Stromal cell of bone marrow (primary cell): ENCODE results near the gene SKP1.
A peak's percentile ranks its signal among the peaks of the same experiment; 100 is the strongest.
"Not testable (repeated sequence)": the region's sequence is repeated elsewhere in the genome, so short reads cannot be mapped to it uniquely, and the experiment has no call there.

Experiments used
- DNase-seq: peaks from one replicate; pipeline ENCODE4 v3.0.0-alpha.2; 2012; ENCODE audit warnings: low read depth

SKP1 gene

DNA sequence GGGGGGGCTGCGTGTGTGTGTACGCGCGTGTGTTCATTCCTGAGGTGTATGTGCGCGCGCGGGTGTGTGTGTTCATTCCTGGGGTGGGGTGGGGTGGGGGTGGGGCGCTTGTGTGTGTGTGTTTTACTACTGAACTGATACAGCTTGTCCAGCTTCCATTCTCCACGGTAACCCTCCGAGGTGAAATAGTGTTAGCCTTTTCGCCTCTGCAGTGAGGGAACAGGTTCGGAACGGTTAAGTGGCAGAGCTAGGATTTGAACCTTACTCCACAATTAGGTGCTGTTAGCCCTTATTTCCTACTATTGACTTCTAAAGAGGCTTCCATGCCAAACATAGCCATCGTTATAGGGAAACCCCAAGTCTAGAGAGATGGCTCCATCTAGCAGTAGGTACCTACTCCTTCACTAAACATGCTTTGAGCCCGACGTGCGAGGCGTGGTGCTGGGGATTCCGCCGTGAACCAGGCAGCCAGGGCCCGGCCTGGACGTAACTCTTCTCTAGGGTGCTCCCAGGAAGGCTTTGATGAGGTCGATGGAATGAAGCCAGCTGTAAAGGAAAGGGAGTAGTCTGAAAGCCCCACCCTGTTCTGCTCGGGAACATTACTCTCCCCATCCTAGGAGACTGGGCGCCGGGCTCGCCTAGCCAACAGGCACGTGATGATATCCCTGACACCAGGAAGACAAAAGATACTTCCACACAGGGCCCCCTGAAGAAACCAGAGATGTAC, 782 bp upstream of the SKP1 start:
- DNase-seq: peak; percentile 27

DNA sequence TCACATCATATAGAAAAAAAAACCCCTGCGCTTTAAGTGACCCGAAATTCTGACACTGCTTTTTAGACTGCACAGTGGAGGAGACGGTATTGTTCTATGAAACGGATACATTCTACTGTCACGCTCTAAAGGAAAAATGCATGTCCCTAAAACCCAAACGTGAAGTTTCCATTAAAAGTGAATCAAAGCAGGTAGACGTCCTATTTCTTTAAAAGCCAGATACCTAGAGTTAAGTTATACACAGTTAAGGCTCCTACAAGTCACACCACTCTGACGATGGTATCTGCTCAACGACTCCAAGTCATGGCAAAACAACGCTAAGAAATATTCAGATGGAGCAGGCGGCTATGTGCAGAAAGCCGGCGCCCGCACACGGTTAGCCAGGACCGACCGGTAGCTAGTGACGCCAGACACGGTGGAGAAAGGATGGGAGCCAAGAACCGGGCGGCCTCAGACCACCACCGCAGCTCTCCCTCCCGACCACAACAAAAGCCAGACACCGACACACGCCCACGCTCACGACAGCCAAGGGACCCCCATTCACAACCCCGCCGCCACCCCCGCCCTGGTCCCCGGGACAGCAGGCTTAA, 734 bp downstream of the SKP1 start:
- no peak for DNase-seq

DNA sequence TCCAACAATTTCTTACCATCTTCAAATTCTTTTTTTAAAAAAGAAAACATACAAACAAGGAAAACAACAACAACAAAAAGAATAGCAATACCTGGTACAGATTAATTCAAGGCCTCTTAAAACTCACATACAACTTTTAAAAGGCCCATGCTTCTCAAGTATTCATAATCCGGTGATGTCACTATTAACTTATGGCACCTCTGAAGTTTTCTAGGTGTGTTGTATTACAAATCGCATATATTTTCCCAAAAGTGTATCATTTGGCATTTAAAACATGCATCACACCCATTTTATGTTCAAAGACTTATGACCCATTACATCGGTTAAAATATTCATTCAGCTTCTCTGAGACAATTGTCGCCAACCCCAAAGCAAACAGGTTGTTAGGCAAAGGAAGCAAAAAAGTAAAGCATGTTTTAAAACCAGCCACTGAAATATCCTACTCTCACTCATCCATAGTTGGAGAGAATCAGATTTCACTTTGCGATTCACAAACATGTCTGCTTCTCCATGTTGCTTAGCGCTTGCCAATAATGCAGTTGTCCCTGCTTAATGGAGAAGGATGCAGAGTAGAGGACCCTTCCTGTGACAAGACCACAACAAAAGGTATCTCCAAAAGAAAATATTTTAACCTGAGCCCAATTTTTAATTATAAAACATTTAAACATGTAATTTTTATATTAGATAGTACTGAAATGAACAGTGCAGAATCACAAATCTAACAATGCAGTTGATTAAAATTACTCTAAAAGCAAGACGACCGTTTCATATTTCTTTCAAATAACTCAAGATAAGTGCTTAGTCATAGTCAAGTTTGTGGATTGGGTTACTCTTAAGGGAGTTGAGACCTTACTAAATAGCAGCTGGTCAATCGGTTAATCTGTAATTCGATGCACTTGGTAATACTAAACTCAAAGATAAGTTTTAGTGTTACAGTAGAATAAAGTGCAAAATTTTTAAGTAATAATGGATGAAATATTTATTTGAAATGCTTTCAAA, 1.6 kb downstream of the SKP1 start:
- DNase-seq: no peak

DNA sequence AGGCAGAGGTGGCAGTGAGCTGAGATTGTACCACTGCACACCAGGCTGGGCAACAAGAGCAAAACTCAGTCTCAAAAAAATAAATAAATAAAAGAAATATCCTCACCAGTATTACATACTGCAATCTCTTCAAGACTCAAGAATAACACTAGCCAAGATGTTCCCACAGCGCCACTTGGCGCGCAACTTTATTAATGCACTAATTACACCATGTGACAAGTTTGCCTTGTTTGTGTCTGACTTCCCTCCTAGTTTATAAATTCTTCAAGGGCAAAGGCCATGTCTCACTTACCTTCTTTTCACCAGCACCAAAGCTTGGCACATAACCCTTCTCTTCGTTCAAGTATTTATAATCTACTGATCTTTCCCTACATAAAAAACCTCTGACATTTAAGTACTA, 4.8 kb downstream of the SKP1 start:
- no peak for DNase-seq

DNA sequence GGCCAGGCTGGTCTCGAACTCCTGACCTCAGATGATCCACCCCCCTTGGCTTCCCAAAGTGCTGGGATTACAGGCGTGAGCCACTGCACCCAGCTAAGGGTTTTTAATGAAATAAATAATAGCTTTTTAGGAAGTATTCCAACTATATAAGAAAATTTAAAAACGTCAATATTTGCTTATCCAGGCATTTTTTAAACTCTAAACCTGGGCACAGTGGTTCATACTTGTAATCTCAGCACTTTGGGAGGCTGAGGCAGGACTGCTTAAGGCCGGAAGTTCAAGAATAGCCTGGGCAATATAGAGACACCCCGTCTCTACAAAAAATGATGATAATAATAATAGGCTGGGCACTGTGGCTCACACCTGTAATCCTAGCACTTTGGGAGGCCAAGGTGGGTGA, 14.2 kb downstream of the SKP1 start:
- DNase-seq: no peak

DNA sequence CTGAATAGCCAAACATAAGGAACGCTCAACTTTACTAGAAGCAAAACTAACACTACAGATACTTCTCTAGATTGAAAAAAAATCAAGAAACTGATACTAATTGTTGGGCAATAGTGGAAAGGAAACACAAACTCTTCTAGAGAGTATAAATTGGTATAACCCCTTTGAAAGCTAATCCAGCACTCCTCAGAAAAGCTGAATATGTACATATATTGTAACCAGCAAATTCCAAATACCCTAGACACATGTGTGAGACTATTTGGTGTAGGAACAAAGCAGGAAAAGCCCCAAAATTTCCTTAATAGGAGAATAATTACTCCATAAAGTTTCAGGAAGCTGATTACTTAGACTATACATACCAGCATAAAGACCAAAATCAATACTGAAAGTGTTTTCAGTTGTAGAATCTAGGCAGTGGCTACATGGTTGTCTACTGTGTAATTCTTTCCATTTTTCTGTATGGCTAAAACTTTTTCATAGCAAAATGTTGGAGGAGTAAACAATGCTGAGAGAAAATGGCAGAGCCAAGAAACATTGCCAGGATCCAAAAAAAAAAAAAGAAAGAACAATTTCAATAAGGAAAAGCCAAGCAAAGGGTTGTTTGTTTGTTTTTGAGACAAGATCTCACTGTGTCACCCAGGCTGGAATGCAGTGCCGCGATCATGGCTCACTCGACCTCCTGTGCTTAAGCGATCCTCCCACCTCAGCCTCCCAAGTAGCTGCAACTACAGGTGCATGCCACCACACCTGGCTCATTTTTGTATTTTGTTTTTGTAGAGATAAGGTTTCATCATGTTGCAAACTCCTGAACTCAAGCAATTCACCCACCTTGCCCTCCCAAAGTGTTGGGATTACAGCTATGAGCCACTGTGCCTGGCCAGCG, 15.0 kb downstream of the SKP1 start:
- no peak for DNase-seq

DNA sequence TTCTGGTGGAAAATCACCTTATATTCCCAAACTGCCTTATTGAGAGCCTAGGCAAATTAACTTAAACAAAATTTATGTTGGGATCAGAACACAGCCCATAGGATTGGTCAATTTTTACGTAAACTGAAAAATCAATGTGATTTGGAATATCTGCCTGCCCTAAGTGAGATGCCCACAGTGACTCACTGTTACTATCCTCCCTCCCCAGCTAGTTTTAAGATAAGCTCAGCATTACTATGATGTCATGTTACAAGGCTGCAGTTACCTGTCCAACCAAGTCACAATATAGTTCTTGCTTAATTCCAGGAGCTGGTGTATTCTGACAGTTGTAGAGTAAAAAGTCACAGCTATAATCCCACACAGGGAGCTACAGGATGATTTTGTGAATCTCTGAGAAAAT, 23.1 kb downstream of the SKP1 start:
- no peak for DNase-seq

DNA sequence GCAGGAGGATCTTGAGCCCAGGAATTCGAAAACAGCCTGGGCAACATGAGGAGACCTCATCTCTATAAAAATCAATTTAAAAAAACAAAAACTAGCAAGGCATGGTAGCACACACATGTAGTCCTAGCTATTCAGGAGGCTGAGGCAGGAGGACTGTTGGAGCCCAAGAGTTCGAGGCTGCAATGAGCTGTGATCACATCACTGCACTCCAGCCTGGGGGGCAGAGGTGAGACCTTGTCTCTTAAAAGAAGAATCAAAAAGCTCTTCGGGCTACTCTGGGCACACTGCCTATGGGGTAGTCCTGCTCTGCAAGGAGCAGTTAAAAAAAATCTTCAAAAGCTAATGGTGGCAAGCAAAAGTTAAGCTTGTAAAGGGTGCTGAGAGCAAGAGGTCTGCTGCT, 23.5 kb downstream of the SKP1 start:
- no peak for DNase-seq

DNA sequence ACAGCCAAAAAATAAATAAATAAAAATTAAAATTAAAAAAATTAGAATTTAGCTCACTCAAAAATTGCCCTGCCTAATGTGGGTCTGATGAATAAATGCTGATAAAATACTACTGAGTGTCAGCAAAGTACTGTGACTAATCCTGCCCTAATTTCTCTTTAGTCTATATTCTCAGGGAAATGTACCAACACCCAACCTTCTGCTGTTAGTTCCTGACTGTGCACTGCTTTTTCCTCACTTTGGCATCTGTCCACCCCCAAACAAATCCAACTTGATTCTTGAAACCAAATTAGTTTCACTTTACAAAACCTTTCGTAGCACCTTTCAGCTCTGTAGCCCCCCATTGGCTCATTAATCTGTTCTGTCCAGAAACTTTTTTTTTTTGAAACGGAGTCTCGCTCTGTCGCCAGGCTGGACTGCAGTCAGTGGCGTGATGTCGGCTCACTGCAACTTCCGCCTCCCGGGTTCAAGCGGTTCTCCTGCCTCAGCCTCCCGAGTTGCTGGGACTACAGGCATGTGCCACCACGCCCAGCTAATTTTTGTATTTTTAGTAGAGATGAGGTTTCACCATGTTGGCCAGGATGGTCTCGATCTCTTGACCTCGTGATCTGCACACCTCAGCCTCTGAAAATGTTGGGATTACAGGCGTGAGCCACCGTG, 24.4 kb downstream of the SKP1 start:
- not testable (repeated sequence) for DNase-seq

DNA sequence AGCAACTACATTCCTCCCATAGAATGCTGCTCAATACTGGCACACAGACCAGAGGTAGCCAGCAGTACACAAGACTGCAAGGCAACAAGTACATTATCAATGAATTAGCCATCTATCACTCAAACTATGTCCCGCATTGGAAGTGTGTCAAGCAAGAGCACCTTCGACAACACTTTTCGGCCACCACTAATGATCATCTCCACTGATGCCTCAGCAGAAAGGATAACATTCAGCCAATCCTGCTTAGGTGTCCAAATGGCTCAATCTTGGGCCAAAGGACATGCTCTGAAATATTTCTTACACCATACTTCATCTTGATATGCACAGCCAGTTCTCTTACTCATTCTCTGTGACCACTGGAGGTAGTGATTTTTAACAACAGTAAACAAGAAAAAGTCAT, 25.0 kb downstream of the SKP1 start:
- DNase-seq: no peak

DNA sequence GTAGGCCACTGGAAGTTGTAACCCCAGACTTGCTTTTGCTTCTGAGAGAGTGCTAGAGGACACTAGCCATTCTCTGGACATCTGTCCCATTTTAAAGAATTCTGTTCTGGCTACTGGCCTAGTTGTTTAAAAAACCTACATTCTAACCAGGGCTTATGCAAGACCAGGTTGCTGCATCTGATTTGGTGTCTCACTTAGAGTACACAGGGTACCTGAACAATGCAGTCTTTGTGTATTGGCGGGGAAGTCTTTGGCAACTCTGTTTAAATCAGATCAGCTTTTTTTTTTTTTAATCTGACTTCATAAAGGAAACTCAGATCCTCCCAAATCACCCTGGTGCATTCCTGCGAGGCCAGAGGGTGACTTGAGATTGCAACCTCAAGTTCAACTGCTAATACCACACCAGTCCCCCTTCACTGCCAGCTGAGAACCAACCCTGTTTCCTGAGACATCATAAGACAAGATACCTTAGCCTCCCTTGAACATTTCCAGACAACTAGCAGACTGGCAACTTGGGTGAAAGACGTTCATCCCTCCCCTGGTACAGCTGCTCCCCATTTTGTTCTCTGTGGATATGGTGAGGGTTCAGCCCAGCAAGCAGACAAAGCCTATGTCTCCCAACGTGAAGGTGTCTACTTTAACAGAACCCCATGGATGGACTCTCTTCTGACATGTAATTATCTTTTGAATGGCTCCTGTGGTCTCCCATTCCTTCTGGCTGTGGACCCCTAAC, 27.0 kb downstream of the SKP1 start:
- no peak for DNase-seq

DNA sequence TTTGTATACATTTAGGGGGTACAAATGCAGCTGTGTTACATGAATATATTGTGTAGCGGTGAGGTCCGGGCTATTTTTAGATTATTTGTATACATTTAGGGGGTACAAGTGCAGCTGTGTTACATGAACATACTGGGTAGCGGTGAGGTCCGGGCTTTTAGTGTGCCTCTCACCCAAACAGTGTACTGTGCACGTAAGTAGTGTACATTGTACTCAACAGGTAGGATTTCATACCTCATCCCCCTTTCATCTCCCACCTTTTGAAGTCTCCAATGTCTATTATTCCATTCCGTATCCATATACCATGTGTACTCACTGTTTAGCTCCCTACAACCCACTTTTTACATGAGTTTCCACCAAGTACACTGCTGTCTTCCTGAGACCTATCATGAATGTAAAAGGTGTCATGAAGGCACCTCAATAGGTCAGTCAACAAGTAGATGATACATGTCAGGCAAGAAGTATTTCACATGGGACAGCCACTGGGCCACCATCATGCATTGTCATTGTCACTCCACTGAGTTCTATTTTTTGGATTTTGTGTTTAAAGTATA, 27.7 kb downstream of the SKP1 start:
- no peak for DNase-seq

DNA sequence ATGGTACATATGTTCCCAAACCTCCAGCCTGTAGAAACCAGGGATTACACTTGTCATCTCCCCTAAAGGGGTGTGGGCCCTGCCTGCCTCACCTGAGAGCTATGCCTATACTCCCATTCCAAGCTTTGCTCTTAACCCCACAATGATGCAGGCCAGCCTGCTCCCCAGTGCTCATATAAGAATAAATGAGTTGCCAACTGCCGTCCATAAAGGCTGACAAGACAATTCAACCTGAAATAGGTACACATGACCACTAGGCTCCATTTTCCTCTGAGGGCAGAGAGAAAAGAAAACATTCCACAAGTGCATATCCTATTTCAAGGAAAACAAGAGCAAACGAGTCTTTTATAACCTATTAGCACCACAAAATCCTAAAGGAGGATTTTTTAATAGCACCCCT, 28.4 kb downstream of the SKP1 start:
- DNase-seq: no peak

DNA sequence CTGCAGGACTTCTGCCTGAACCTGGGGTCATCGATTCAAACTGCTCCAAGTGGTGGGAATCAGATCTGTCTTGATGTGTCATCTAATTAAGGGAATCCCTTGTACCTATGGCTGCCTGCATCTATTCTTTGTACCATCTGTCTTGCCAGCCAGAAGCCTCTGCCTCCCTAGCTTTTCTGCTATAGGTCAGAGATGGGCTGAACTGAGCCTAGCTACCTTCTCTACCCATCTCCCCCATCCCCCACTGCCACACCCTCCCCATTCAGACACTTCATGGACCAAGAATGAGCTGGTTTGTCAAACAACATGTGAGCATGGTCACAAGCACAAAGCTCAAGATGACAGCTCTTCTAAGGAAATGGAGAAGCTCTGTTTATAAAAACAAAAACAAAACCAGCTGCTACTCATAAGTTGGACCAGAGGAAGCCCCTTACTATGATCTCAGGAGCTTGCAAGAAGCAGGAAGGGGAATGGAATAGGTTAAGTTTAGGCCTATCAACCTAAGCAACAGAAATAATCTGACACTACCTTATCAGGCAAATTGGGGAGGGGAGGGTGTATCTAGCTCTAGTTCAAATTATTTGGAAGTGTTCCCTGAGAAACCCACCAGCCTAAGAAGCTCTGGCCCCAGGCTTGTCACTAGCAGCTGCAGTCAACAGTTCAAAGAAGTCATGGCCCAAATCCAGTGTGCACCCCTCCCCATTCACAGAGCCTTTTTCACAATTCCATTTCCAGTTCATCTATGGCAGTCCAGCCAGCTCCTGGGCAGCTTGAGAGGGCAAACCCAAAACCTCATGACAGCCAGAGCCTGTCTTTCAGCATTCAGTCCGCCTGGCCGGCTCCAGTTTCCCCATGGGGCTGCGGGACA, 29.9 kb downstream of the SKP1 start:
- no peak for DNase-seq

DNA sequence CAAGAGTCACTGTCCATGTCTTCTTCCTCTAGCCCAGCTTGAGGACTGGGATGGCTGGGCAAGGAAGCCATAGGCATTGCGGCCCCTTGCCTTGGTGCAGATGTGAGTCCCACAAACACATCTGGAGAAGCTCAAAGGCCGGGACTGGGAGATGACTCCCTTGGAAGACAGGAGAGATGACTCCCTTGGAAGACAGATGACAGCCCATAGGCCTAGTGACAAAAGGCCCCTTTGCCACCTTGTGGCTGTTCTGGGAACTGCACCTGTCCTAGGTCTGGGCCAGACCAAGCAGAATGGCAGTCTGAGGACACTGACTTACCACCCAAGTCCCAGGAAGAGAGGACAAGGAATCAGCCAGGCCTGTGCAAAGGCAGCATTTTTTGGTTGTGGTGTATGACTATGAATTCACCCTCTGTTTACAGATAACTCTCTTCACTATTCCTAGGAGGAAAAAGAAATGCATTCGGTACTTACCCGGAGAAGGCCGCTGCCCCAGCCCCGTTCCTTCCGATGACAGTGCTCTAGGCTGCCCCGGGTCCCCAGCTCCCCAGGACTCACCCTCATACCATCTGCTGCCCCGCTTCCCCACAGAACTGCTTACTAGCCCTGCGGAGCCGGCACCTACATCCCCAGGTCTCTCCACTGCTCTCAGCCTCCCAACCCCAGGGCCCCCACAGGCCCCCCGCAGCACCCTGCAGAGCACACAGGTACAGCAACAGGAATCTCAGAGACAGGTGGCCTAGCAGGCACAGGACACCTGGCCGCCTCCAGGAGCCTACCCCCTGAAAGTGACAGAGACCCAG, 30.8 kb downstream of the SKP1 start:
- no peak for DNase-seq

DNA sequence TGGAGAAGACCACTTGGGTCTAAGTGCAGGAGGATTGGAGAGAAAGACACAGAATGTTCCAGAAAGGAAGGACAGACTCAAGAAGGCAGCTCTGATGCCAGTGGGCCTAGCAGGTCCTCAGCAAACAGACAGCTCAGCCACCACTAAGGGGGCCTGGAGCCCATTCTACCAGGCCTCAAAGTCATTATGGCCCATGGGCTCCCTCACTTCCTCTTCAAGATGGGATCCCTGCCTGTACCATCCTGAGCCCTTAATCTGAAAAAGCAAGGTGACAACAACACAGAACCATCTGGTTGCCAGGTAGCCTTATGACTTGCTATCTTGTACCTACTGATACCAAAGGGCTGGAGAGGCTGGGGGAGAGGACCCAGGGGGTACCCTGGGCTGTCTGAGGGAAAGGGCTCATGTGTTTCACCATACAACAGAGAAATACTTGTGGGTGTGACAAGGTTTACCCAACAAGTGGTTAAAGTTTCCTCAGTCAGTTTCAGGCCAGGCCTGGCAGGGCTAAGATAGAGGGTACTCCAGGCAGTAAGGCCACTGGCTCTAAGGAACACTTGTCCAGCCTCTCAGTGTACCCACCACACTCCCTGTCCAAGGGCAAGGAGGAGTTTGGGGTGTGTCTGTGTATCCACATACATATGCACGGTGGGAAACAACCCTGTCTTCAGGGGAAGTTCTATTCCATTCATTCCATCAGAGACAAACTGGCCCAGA, 31.6 kb downstream of the SKP1 start:
- DNase-seq: no peak
